Stimulated activated CD8-positive, alpha-beta memory T cell treated with anti-CD3 and anti-CD28 coated beads, Interleukin-12 subunit alpha, Interleukin-12 subunit beta, amount 100 ng/mL, for 1 hour (primary cell): ENCODE measurements around the gene SAPCD1.

ENCODE experiments used
- DNase-seq: peaks from one replicate; pipeline ENCODE4 v3.0.0-alpha.2; 2020; ENCODE audit warnings: low read depth

Gene SAPCD1

DNA sequence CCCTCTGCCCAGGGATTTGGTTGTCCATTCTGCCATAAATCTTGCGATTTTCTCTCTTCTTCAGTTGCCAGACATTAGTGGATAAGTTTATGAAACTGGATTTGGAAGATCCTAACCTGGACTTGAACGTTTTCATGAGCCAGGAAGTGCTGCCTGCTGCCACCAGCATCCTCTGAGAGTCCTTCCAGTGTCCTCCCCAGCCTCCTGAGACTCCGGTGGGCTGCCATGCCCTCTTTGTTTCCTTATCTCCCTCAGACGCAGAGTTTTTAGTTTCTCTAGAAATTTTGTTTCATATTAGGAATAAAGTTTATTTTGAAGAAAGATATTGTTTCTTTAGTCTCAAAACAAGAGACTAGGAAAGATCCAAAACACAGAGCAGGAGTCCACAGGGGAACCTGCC is at the start of gene SAPCD1:
Gene SAPCD1, plus strand, starts transcription at position 301 of the 400 bp plus-strand sequence. CDS start 399 bp downstream, outside the sequence.
- DNase-seq = no peak

DNA sequence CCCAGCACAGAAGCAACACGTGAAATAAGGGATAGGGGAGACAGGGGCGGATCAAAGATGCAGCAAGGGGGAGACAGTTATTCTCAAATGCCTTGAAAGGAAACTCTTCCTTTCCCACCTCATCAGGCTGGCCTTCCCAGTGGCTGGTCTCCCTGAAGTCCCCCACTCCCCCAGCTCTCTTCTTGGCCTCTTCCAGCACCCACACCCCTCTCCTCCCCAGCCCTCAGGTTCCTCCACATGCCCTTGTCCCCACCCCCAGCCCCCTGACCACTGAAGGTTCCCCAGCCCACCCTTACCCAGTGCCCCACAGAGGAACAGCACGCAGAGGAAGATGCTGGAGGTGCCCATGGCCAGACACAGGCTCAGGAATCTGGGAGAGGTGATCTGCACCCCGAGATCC is 49.0 kb upstream of the SAPCD1 start:
- no peak for DNase-seq

DNA sequence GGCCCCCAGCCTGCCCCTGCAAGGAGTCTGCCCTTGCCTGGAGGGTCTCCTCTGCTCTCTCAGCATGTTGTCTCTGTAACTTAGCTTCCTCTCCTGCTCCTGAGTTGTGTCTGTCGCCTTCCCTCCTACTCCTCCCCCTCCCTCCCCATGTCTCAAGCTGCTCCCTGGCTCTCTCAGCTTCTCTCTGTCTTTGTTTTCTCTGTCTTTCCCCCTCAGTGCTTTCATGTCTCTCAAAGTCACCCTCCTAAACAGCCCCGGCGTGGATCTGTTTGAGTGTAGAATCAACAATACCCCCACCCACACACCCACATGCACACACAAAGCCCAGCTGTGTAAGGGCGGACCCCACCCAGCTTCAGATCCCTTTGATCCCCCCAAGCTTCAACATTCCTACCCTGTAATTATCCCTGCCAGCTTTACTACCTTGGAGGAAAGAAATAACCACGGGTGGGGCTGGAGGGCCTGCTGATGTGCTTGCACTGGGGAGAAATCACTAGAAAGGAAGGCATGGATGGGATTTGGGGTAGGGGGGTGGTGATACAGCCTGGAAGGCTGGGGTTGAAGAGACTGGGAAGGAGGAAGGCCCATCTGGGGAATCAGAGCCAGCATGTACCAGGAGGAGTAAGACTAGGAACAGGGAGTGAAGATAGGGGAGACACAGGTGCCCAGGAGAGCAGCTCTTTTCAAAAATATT is 48.3 kb upstream of the SAPCD1 start:
- no peak for DNase-seq

DNA sequence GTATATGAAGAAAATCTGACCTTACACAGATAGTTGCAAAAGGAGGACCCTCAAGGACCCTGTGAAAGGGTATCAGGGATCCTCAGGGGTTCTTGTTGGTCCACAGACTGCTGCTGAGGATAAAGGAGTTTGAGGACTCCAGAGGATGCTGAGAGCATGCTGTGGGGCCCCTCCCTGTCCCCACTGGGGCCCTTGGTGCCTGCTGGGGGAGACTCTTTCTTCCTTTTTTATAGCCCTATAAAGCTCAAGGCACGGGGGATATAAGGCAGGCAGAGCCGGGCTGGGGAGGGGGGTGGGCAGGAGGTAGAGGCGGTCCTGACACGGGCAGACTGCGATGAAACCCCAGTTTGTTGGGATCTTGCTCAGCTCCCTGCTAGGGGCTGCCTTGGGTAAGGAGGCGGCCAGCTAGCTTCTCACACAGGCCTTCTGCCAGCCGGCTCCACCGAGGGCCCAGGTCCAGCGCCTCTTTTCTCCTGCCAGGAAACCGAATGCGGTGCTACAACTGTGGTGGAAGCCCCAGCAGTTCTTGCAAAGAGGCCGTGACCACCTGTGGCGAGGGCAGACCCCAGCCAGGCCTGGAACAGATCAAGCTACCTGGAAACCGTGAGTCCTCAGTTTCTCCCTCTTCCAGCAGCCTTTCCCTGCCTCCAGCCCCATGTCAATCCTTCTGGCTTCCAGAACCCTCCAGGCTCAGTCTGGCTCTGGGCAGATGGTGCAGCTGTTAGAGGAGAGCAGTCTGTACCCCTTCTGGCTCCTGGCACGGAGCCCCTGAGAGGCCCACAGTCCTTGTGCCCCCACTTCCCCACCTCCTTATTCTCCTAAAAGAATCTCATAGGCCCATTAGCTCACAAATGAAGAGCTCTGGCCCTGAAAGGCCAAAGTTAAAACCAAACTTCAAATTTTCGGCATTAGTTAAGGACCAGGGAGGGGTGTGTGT is 47.2 kb upstream of the SAPCD1 start, which contains the start of gene LY6G6D:
Gene LY6G6D, plus strand, starts transcription at position 327 of the 937 bp plus-strand sequence. Its CDS starts 8 bp downstream, at position 335.
- DNase-seq = no peak

DNA sequence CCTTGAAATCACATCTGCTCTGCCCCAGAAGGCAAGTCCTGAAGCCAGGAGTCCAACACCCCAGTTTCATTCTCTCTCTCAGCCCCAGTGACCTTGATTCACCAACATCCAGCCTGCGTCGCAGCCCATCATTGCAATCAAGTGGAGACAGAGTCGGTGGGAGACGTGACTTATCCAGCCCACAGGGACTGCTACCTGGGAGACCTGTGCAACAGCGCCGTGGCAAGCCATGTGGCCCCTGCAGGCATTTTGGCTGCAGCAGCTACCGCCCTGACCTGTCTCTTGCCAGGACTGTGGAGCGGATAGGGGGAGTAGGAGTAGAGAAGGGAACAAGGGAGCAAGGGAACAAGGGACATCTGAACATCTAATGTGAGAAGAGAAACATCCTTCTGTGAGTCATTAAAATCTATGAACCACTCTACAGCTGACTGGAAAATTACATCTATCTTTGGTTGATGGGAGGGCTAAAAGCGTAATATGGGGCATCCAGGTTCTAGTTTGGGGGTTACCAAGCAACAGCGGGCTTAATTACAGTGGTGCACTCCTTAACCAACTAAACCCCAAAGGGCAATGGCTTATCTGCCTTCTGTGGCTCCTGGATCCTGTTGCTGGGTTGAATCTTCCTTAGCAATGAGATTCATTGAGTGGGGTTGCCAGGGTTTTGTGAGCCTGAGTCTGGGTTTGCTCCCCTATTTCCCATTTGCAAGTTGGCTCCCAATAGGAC is 44.8 kb upstream of the SAPCD1 start:
- no peak for DNase-seq

DNA sequence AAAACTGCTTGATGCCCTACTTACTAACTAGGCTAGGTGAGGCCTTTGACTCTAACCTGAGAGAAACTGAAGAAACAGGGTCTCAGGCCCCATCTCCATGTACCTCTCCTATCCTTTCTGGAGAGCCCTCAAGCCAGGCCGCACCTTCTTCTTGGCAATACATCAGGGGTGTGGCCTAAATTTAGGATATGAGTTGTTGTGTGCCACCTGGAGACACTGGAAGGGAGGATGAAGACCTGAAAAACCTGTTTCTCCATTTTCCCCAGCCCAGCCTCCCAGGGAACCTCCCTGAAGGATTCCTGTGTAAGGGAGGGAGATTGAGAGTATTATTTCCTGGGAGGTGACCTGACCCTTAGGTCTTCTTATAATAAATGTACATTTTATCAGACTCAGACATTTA is 44.2 kb upstream of the SAPCD1 start:
- DNase-seq = no peak

DNA sequence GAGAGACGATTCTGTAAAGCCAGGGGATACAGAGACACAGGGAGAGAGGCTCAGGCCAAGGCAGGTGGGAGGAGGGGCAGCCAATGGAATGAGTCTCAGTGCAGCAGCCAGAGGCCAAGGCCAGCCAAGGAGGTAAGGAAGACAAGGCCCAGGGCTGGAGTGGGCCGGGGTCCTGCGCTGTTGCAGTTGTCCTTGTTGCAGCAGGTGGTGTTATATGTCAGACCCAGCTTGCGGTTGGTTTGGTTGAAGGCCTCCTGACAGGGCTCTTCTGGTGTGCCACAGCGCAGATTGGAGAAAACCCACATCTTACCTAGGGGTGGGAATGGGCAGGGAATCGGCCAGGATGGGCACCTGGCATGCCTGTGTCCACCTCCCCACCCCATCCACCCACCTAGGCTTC is 43.5 kb upstream of the SAPCD1 start:
- DNase-seq = no peak

DNA sequence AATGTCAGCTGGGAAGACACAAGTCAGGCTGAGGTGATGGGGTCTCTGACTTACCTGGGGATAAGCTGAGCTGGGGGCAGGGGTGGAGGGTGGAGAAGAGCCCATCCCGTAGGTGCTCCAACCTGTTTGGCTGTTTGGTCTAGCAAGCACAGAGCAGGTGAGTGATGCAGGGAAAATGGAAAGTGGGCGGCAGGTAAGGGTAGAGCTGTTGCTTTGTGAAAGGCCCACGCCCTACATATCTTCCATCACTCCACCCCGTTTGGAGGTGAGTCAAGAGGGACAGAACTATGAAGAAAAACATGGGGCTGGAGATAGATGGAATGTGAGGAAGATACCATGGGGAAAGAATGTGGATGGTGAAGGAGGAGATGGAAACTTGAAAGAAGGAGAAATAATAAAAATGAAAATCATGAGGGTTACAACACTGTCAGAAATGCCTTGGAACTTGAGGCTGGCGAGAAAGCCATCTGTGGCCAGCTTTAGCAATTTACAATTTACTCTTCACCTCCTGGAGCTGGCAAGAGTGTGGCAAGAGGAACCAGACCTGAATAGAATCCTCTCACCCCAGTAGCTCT is 42.2 kb upstream of the SAPCD1 start:
- DNase-seq = no peak

DNA sequence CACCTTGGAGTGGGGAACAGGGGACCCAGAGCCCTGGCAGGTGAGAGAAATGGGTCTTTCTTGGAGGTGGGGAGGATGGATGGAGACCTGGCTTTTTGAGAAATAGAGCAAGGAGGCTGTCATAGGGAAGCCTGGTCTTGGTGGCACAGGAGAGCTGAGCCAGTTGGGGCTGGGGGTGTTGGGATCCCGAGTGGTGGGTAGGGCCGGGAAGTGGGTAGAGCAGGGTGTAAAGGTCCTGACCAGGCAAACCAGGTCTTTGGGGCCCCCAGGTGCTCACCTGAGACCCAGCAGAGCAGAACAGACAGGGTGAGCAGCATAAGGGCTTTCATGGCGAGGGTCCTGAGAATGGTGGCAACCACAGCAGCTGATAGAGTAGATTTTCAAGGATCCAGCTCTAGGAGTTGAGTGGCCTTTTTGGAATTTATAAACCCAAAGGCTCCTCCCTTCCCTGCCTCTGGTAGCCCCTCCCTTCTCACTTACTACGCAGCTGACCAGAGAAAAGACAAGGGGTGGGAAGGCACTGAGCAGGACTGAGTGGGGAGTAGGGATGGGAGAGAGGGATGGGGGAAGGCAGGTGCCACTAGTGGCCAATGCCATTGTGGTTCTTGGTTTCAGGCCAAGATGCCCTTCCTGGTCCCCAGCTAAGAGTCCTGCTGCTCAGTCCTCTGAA is 41.0 kb upstream of the SAPCD1 start, which contains the start of gene LY6G6C:
Gene LY6G6C, minus strand, starts transcription at position 396 of the 670 bp plus-strand sequence. Its CDS starts 67 bp downstream, at position 329.
- DNase-seq = no peak

DNA sequence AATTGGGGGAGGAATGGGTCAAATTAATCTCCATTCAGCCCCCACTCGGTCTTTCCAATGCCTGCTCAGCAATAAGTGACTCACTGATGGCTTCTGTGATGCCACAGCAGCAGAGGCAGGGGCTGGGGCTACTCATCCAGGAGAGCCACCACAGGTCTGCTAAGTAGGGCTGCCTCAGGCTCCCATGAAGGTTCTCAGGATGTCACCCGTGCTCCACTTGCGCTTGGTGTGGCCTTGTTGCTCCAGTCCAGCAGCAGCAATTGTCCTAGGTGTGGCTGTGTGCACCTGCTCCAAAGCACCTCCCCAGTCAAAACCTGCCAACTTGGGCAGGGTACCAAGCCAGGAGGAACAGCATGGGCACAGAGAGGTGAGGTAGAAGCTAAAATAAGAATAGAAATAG is 40.3 kb upstream of the SAPCD1 start:
- no peak for DNase-seq

DNA sequence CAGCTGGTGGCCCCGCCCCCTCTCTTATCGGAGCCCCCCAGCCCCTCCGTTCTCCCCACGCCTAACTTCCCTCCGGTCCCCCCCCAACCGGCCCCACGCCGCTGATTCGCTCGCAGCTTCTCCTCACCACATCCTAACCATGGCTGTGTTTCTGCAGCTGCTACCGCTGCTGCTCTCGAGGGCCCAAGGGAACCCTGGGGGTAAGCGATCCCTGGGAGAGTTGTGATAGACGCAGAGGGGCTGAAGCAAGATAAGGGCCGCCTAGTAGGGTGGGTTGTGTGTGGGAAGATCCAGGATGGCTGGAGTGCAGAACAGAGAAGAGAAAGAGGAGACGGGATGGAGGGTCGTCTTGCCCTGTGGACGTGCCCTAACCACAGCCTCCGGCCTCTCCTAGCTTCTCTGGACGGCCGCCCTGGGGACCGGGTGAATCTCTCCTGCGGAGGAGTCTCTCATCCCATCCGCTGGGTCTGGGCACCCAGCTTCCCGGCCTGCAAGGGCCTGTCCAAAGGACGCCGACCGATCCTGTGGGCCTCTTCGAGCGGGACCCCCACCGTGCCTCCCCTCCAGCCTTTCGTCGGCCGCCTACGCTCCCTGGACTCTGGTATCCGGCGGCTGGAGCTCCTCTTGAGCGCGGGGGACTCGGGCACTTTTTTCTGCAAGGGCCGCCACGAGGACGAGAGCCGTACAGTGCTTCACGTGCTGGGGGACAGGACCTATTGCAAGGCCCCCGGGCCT is 39.0 kb upstream of the SAPCD1 start, which contains the start of gene MPIG6B:
Gene MPIG6B, plus strand, starts transcription at position 129 of the 735 bp plus-strand sequence. Its CDS starts 11 bp downstream, at position 140.
- DNase-seq = no peak

DNA sequence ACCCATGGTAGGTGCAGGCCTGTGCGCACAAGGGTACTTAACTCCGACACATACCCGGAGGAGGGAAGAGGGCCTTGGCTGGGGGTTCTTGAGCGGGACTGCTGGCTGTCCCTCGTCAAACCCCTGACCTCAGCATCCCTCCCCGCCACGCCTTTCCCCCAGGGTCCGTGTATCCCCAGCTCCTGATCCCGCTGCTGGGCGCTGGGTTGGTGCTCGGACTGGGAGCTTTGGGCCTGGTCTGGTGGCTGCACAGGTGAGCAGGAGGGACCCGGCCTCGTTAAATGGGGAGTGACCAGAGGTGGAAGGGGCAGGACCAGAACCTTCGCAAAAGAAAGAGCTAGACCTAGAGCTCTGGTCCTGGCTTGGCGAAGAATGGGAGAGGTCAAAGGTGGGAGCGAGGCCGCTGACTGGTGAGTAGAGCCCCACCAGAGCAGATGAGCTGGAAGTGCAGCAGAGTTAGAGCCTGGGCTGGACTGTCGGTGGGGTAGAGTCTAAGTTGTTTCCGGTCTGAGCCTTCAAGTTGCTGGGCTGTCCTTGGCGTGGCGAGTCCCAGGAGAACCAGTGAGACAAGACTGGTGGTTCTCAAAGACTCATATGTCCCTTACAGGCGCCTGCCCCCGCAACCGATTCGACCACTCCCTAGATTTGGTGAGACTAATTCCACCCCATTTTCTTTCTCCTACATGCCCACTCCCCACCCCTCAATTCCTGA is 38.3 kb upstream of the SAPCD1 start:
- no peak for DNase-seq

DNA sequence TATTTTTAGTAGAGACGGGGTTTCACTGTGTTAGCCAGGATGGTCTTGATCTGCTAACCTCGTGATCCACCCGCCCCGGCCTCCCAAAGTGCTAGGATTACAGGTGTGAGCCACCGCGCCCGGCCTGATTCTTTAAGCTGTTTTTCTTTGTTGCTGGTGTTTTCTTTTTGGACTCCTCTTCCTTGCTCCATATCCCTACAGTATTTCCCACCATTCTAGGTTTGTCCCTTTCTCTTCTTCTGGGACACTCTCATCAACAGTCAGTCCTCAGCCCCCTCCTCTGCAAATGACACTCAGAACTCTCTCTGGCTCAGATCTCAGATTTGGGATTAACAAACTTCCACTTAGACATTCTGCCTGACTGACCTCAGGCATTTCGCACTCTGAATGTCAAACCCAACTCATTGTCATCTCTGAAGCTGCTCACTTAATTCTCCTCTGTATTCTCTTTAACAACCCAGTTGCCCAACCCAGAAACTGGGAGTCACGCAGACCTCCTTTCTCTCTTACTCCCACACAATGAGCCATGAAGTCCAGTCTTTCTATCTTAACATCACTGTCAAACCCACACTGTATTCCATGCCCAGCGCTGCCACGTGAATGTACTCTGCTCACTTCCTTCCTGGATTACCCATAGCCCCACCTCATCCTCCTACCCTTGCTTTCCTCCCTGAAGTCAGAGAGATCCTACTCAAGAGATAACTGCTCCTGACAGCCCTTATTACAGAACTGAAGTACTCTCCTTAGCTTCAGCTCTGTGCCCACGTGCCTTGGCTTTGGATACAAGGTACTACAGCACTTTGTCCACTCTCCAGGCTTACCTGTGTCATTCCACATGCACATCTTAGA is 36.7 kb upstream of the SAPCD1 start:
- no peak for DNase-seq

DNA sequence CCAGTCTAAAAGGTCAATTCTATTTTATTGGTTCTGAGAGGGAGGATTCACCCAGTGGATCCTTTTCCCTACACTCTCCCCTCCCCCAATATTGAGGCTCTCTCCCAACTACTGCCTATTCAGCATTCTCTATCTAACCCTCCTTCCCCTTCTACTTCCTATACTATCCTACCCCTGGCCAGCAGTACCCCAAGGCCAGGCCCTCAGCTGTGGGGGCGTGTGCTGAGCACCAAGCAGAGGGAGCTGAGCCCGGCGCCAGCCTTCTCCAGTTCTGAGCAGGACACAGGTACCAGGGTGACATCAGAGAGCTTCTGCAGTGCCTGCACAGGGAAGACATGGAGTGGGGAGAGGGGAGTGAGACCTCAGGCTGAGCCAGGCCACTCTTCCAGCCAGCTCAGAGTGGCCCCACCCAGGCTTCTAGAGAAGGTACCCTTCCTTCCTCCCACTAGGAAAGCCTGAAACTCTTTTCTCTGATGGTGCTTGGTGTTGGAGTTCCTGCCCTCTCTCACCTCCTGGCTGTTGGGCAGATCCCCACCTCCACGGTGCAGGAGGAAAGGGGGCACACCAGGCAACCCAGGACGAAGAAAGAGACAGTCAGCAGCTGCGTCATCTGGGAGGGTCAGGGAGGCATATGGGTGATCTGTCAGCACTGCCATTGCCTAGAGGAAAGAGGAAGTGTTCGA is 35.3 kb upstream of the SAPCD1 start:
- no peak for DNase-seq

DNA sequence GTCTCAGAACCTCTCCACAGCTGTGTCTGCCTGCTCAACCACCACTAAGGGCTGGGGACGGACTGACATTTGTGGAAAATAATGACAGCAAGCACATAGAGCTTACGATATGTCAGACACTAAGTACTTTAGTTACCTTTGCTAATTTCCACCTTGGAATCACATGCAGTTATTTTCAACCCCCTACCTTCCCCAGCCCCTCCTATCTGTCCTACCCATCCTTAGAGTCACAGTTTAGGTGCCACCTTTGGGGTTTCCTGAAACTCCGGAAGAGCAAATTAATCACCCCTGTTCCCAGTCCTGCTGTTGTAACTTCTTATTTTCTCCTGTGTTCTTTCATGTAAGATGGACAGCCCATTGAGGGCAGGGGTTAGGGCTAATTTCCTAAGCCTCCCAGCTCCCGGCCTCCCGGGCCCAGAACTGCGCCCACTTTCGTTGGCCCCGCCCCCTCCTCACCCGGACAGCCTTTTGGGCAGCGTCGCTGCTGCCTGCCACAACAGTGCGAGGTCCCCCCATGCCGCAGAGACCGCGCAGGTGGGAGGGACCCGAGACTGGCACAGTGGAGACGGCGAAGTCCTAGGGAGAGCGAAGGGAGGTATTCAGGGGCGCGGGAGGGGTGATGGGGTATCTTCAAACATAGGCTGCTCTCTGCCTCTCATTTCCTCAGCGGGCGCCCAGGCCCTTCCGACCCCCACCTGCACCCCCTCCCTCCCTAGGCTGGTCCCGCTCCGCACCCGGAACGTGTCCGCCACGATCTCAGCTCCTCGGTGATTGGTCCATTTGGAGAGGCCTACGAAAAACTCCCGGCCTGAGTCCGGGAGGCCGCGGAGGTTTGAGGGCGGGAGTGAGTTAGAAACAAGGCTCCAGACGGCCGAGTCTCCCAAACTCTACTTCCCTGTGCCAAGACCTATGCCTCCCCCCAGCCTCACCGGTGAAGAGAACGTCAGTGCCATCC is 34.5 kb upstream of the SAPCD1 start:
- DNase-seq = no peak

DNA sequence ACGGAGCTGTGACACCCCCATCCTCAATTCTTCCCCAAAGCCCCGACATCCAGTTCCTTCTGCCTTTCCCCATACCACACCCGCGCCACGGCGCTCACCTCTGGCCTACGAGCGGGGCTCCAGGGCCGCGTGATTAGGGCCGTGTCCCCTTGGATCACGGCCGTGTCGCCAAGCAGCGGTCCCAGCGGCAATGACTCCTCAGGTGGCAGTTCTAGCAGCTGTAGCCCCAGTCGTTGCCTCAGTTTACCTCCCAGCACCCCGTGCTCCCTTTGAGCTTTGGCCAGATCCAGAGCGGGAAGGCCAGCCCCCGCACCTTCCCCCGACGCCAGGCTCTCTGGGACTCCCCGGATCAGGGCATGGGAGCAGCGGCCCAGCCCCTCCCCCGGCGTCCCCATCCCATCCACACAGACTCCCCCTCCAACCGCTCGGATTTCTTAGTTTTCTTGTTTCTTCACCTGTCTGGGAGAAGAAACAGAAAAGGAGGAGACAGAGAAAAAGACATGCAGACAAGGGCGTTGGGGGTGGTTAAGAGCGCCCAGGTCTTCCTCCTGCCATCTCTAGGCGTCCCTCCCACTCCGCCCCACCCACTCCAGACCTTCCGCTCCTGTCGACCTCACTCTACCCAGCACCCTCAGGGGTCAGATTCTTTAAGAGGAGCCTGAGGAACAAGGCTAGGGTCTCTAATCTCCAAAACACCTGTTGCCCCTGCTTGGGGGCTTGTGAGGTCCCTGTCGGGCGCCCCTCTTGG is 33.5 kb upstream of the SAPCD1 start, which contains the start of gene DDAH2:
Gene DDAH2, minus strand, starts transcription at position 533 of the 748 bp plus-strand sequence. Its CDS starts 138 bp downstream, at position 395.
- DNase-seq = no peak
